Body of pancreas (tissue), 4 donors: ENCODE results near the gene HSPA12A. TPM values are rescaled to one million over a fixed set of nuclear protein-coding genes. Genes with fewer than 3 reads are reported as not detected.

ENCODE experiments used
- ATAC-seq: fragments of 150-250 bp; one replicate; pipeline ENCODE4 v1.9.1; 2016
- DNase-seq, 4 donors: peaks; one replicate each; pipeline ENCODE4 v3.0.0-alpha.2; 2019
- H3K27ac ChIP-seq, 4 donors: fragments of 200-600 bp; sonication (generic); 1 replicate in 3 of 4; 2 replicates in 1 of 4; pipeline versions ENCODE4 v1.5.1 to v1.6.1; 2016 to 2019; ENCODE audit warnings: mild to moderate bottlenecking in 1 of 4, mixed read lengths in 1 of 4, moderate library complexity in 1 of 4
- H3K27me3 ChIP-seq, 2 donors: fragments of 200-600 bp; sonication (generic); one replicate each; pipeline ENCODE4 v1.6.0; 2016; ENCODE audit warnings: mild to moderate bottlenecking in 1 of 2
- H3K36me3 ChIP-seq, 2 donors: fragments of 200-600 bp; sonication (generic); replicated peaks in 1 of 2; 2 replicates each; pipeline ENCODE4 v1.5.1; 2016; ENCODE audit warnings: low read depth in 2 of 2; ENCODE audit not compliant: insufficient read depth in 1 of 2
- H3K4me1 ChIP-seq: fragments of 200-600 bp; sonication (generic); one replicate; pipeline ENCODE4 v1.6.0; 2016
- H3K4me3 ChIP-seq, 2 donors: fragments of 200-600 bp; sonication (generic); 1 replicate in 1 of 2; 2 replicates in 1 of 2; pipeline ENCODE4 v1.5.1; 2016 to 2019
- H3K9me3 ChIP-seq, 3 donors: fragments of 200-600 bp; sonication (generic); 1 replicate in 2 of 3; 2 replicates in 1 of 3; pipeline ENCODE4 v1.5.1; 2016
- CTCF ChIP-seq, 7 experiments: fragments of 450-650 bp in 4 of 7; fragments of 200-600 bp in 3 of 7; sonication (generic) in 3 of 7; IDR thresholded peaks; one replicate each; pipeline ENCODE4 v1.5.1; 2016 to 2019; ENCODE audit warnings: antibody characterized with exemption in 7 of 7
- POLR2A ChIP-seq, 3 donors: fragments of 450-650 bp; IDR thresholded peaks; one replicate each; pipeline ENCODE4 v1.6.1; 2016; ENCODE audit warnings: antibody characterized with exemption in 3 of 3, mild to moderate bottlenecking in 2 of 3
- WGBS, 2 donors: methylation state at CpG; one replicate each; pipeline ENCODE4 v1.1.5; 2017; 5-methylcytosine and 5-hydroxymethylcytosine counted together
- intact Hi-C: fragments of 100-400 bp; cut with DNase I; formaldehyde crosslinking; loops from one replicate; pipeline ENCODE4 v1.15.1; 2023
- total RNA-seq, 2 donors: library from RNA; depleted of rRNA; stranded (reverse); fragments of >200 nt; gene quantifications; one replicate each; pipeline ENCODE4 v1.1.0, GENCODE V29; 2016

Gene HSPA12A
- total RNA-seq, 2 donors from 2014 or later, result 8.3 to 22.7 TPM

DNA sequence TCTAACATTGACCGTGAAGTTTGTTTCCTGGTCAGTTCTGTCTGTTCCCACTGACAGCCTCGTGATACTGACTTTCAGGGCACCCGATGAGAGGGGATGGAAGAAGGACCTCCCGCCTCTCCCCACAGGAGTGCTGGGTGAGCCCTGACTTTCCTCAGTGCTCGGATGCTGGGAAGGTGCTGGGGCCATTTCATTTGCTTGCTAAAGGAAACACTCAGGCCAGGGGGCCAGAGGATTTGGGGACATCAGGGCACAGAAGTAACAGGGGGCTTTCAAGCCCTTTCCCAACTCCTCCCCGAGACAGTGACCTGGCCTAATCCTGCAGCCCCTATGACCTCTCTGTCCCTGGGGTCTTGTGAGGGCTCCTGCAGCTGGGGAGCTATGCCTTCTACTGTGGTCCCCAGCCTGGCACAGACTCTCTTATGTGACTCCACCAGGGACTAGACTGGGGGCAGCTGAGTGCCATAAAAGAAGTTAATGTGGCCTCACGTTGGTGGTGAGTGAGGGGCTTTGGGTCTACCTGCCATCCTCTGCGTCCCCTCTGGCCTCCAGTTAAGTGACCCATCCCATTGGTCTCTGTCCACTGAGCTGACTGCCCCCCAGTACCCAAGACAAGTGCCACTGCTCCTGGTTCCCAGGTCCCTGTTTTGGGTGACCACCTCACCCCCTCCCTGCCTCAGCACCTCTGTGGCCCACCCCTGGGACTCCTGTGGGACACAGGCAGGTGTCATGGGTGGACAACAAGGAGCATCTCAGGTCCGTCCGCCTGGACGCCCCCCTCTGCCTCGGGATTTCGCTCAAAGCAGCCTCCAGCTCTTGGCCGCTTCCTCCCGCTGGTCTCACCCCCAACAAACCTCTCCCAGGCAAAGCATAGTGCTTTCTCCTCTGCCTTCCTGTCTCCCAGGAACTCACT is 33.4 kb upstream of the HSPA12A start:
- DNase-seq, result no peak
- ATAC-seq, result no peak
- no peak overlapping the region for H3K27ac ChIP-seq
- no peaks in the 10 kb centered on the region for H3K36me3 ChIP-seq
- intact Hi-C loops, result no loop called here
- H3K27me3 ChIP-seq, result no peaks in the 10 kb centered on the region
- no peaks in the 10 kb centered on the region for H3K9me3 ChIP-seq
- 80 to 88% methylated on average over 11 to 15 of the region's 15 CpGs for WGBS, 2 donors
- H3K4me3 ChIP-seq, result no peak overlapping the region
- H3K4me1 ChIP-seq, result no peaks in the 10 kb centered on the region
- TF ChIP-seq CTCF (IDR thresholded peaks at IDR 0.05), result no peak
- no peak for TF ChIP-seq POLR2A (IDR thresholded peaks at IDR 0.05)

DNA sequence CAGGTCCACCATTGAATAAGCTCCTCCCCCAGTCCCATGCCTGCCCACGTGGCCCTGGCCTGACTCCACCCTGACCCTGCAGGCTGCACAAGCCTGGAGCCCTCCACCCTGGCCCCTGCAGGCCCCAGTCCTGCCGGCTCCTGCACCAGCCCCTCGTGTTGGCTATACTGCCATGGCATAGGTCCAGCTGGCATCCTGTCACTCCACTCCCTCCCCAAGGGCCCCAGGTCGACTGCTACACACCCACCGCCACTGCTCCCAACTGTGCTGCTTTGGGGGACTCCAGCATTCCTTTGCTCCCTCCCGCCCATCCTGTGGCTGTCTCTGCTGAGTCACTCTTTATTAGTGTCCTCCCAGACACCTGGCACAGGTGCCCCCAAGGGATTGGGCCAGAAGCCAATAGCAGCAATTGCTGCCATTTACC is 32.4 kb upstream of the HSPA12A start:
- Histone ChIP-seq H3K9me3 (no peaks in the 10 kb centered on the region), H3K27ac (no peak overlapping the region), H3K27me3 (no peaks in the 10 kb centered on the region), H3K4me3 (no peak overlapping the region), H3K36me3 (no peaks in the 10 kb centered on the region), H3K4me1 (no peaks in the 10 kb centered on the region)
- TF ChIP-seq CTCF (IDR thresholded peaks at IDR 0.05) (no peak), POLR2A (IDR thresholded peaks at IDR 0.05) (no peak)
- 16 to 25% methylated on average over 6 of the region's 6 CpGs for WGBS, 2 donors
- DNase-seq, result peak in 3 of 4 donors; percentile 37 to 56 (median 53)
- ATAC-seq, result peak; percentile 23
- intact Hi-C loops, result no loop called here

- no peak overlapping the region for H3K27ac ChIP-seq
- H3K4me1 ChIP-seq, result no peaks in the 10 kb centered on the region
- DNase-seq, result no peak
- no peaks in the 10 kb centered on the region for H3K27me3 ChIP-seq
- H3K36me3 ChIP-seq, result no peaks in the 10 kb centered on the region
- no peak for ATAC-seq
- TF ChIP-seq CTCF (IDR thresholded peaks at IDR 0.05), result no peak
- TF ChIP-seq POLR2A (IDR thresholded peaks at IDR 0.05), result no peak
- no peak overlapping the region for H3K4me3 ChIP-seq
- 87 to 93% methylated on average over 4 to 7 of the region's 7 CpGs for WGBS, 2 donors
- intact Hi-C loops, result no loop called here
- no peaks in the 10 kb centered on the region for H3K9me3 ChIP-seq
Observed at GRCh38 chr10:116772909-116773705, 30.7 kb upstream of the HSPA12A start.

DNA sequence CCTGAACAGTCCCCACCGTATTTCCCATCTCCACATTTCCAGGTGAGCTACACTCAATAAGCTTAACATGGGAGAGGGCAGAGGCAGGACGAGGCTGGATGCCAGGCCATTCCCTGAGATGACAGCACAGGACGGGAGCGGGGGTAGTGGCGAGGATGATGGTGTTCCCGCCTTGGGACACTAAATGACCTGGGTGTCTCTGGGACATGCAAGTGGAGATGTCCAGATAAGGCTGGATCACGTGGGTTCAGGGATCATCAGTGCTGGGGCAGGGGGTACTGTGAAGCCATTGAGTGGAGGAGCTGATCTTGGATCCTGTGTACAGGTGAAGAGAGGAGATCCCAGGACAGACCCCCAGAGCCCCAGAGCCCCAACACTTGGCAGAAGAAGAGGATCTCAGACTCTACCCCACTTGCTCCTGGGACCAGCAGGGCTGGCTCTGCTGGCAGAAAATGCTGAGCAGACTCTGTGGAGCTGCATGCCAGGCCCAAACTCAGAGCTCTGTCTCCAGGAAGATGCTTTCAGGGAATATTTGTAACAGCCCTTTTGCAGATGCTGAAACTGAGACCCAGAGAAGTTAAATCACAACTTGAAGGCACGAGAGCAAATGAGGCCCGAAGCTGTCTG is 29.7 kb upstream of the HSPA12A start:
- Histone ChIP-seq H3K27ac (no peak overlapping the region), H3K36me3 (no peaks in the 10 kb centered on the region), H3K27me3 (no peaks in the 10 kb centered on the region), H3K4me1 (no peaks in the 10 kb centered on the region), H3K9me3 (no peaks in the 10 kb centered on the region), H3K4me3 (no peak overlapping the region)
- intact Hi-C loops, result no loop called here
- WGBS, 2 donors, result 81 to 86% methylated on average over 9 of the region's 9 CpGs
- no peak for ATAC-seq
- DNase-seq, result no peak
- no peak for TF ChIP-seq POLR2A (IDR thresholded peaks at IDR 0.05)
- no peak for TF ChIP-seq CTCF (IDR thresholded peaks at IDR 0.05)
